SK-N-MC (cell line): Measurements from ENCODE around the gene NPEPL1.

ENCODE experiments used
- EZH2 ChIP-seq: fragments of 200-600 bp; sonication (generic); IDR thresholded peaks from one replicate; pipeline ENCODE4 v1.6.1; 2017; ENCODE audit warnings: antibody characterized with exemption
- POLR2AphosphoS5 ChIP-seq: IDR thresholded peaks from 2 replicates; pipeline ENCODE4 v1.6.1; 2012; ENCODE audit warnings: mild to moderate bottlenecking, low read depth, low read length, borderline replicate concordance

- TF ChIP-seq EZH2 (no peak), POLR2AphosphoS5 (no peak)
These were observed at the start of gene NPEPL1 for GRCh38 chr20:58692579-58693225.
